Neuronal stem cell (in vitro differentiated cells): ENCODE measurements around the gene CDIP1.

ENCODE experiments used
- DNase-seq: peaks from one replicate; pipeline ENCODE4 v3.0.0-alpha.2; 2013; ENCODE audit warnings: low spot score
- H2AFZ ChIP-seq: one replicate; pipeline ENCODE4 v1.6.1; 2013; ENCODE audit warnings: mild to moderate bottlenecking, low read length, inconsistent platforms
- H2AK5ac ChIP-seq: 2 replicates; pipeline ENCODE4 v1.6.1; 2013; ENCODE audit warnings: low read depth, mild to moderate bottlenecking, inconsistent platforms, low read length, moderate library complexity, mixed read lengths
- H2BK120ac ChIP-seq: 2 replicates; pipeline ENCODE4 v1.6.1; 2013; ENCODE audit warnings: low read depth, mild to moderate bottlenecking, inconsistent platforms, low read length, moderate library complexity, mixed read lengths
- H2BK12ac ChIP-seq: one replicate; pipeline ENCODE4 v1.6.1; 2013; ENCODE audit warnings: low read length, inconsistent platforms
- H2BK15ac ChIP-seq: 2 replicates; pipeline ENCODE4 v1.6.1; 2013; ENCODE audit warnings: mild to moderate bottlenecking, low read length, inconsistent platforms, mixed read lengths
- H2BK5ac ChIP-seq: one replicate; pipeline ENCODE4 v1.6.1; 2013; ENCODE audit warnings: inconsistent platforms, mild to moderate bottlenecking, low read length, moderate library complexity
- H3K14ac ChIP-seq: one replicate; pipeline ENCODE4 v1.6.1; 2013; ENCODE audit warnings: low read length, inconsistent platforms
- H3K18ac ChIP-seq: 2 replicates; pipeline ENCODE4 v1.6.1; 2013; ENCODE audit warnings: low read length, inconsistent platforms
- H3K23ac ChIP-seq: 2 replicates; pipeline ENCODE4 v1.6.1; 2013; ENCODE audit warnings: low read depth, mild to moderate bottlenecking, mixed read lengths, low read length, inconsistent platforms; ENCODE audit not compliant: poor library complexity
- H3K27ac ChIP-seq: replicated peaks from 3 replicates; pipeline ENCODE4 v1.5.1; 2013; ENCODE audit warnings: low read length, inconsistent platforms
- H3K27me3 ChIP-seq, 3 experiments: 2 replicates each; pipeline ENCODE4 v1.6.1; 2013; ENCODE audit warnings: low read length in 3 of 3, mild to moderate bottlenecking in 2 of 3, inconsistent platforms in 1 of 3, low read depth in 1 of 3, mixed read lengths in 1 of 3, moderate library complexity in 1 of 3; ENCODE audit not compliant: control insufficient read depth in 3 of 3, insufficient read depth in 3 of 3
- H3K36me3 ChIP-seq, 2 donors: replicated peaks in 1 of 2; 2 replicates each; pipeline ENCODE4 v1.6.1; 2013; ENCODE audit warnings: low read length in 2 of 2; ENCODE audit not compliant: control insufficient read depth in 2 of 2, insufficient read depth in 2 of 2
- H3K4ac ChIP-seq: 2 replicates; pipeline ENCODE4 v1.6.1; 2013; ENCODE audit warnings: inconsistent platforms, mild to moderate bottlenecking, low read length, moderate library complexity
- H3K4me1 ChIP-seq, 2 donors: 1 replicate in 1 of 2; 2 replicates in 1 of 2; pipeline ENCODE4 v1.6.1; 2013; ENCODE audit warnings: low read length in 2 of 2, low read depth in 1 of 2; ENCODE audit not compliant: control insufficient read depth in 2 of 2, insufficient read depth in 1 of 2
- H3K4me2 ChIP-seq: one replicate; pipeline ENCODE4 v1.6.1; 2013; ENCODE audit warnings: mild to moderate bottlenecking, low read length, inconsistent platforms; ENCODE audit not compliant: insufficient read depth, poor library complexity, severe bottlenecking
- H3K4me3 ChIP-seq, 2 donors: 2 replicates each; pipeline ENCODE4 v1.5.1; 2013; ENCODE audit warnings: low read length in 2 of 2, mild to moderate bottlenecking in 2 of 2, inconsistent platforms in 1 of 2, moderate library complexity in 1 of 2
- H3K79me1 ChIP-seq: one replicate; pipeline ENCODE4 v1.6.1; 2013; ENCODE audit warnings: low read depth, mild to moderate bottlenecking, inconsistent platforms, low read length, moderate library complexity
- H3K9ac ChIP-seq: one replicate; pipeline ENCODE4 v1.6.1; 2013; ENCODE audit warnings: mild to moderate bottlenecking, low read depth, low read length, inconsistent platforms; ENCODE audit not compliant: poor library complexity
- H3K9me3 ChIP-seq, 2 donors: replicated peaks in 1 of 2; 2 replicates each; pipeline versions ENCODE3 to v1.6.1; 2013; ENCODE audit warnings: low read length in 2 of 2, mild to moderate bottlenecking in 2 of 2, inconsistent platforms in 1 of 2, low read depth in 1 of 2, mixed read lengths in 1 of 2, moderate library complexity in 1 of 2; ENCODE audit not compliant: control insufficient read depth in 2 of 2, insufficient read depth in 1 of 2
- H4K8ac ChIP-seq: one replicate; pipeline ENCODE4 v1.6.1; 2013; ENCODE audit warnings: low read depth, mild to moderate bottlenecking, inconsistent platforms, low read length, moderate library complexity
- H4K91ac ChIP-seq: one replicate; pipeline ENCODE4 v1.6.1; 2013; ENCODE audit warnings: low read length, low read depth, mild to moderate bottlenecking, inconsistent platforms; ENCODE audit not compliant: poor library complexity
- WGBS, 2 donors: extraction: QIAGEN DNeasy Blood & Tissue Kit; methylation state at CpG; one replicate each; pipeline ENCODE4 v1.1.7; 2013; ENCODE audit warnings: missing lambda C conversion rate in 2 of 2, mixed read lengths in 1 of 2; ENCODE audit not compliant: insufficient read length in 2 of 2, insufficient replicate concordance in 1 of 2; ENCODE audit errors: extremely low coverage in 2 of 2; 5-methylcytosine and 5-hydroxymethylcytosine counted together

CDIP1 gene

GRCh38 chr16:4471869-4472268, 66.7 kb downstream of the CDIP1 start:
- peaks cover 2 to 4% of the 10 kb centered on the region in 2 donors for H3K4me1 ChIP-seq
- H3K79me1 ChIP-seq, result peaks cover 5% of the 10 kb centered on the region
- no peak overlapping the region for H2AFZ ChIP-seq
- no peak overlapping the region for H2BK12ac ChIP-seq
- H3K9me3 ChIP-seq, result peaks cover 4 to 9% of the 10 kb centered on the region in 2 donors
- no peak overlapping the region for H3K23ac ChIP-seq
- H4K8ac ChIP-seq, result no peak overlapping the region
- H2AK5ac ChIP-seq, result no peak overlapping the region
- no peak overlapping the region for H3K4me3 ChIP-seq
- no peak overlapping the region for H3K9ac ChIP-seq
- no peak overlapping the region for H3K18ac ChIP-seq
- H2BK15ac ChIP-seq, result no peak overlapping the region
- H3K14ac ChIP-seq, result no peak overlapping the region
- H3K27ac ChIP-seq, result no peak overlapping the region
- no peak for DNase-seq
- H3K4me2 ChIP-seq, result no peak overlapping the region
- no CpG with 5 or more reads among the region's 5 CpGs for WGBS, 2 donors
- no peak overlapping the region for H4K91ac ChIP-seq
- H3K36me3 ChIP-seq, result peaks cover 9 to 10% of the 10 kb centered on the region in 2 donors
- H2BK5ac ChIP-seq, result no peak overlapping the region
- H2BK120ac ChIP-seq, result no peak overlapping the region
- H3K4ac ChIP-seq, result no peak overlapping the region
- peaks cover 0 to 5% (median 0%) of the 10 kb centered on the region in 3 experiments for H3K27me3 ChIP-seq

DNA sequence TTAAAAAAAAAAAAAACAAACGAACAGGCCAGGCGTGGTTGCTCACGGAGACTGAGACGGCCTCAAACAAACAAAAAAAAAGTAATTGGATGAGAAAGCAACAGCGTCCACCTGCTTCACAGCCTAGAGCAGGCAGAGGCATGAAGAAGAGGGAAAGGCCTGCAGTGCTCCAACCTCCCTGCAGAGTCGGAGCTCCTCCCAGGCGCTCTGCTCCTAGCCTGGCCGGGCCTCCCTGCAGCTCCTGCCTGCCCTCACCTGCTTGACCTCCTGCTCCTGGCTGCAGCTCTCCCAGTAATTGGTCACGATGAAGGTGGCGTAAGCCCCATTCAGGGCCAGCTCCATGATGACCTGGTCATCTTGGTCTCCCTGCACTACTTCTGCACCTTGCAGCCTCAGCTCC, 69.6 kb downstream of the CDIP1 start:
- Histone ChIP-seq H2BK15ac (no peak overlapping the region), H3K4me2 (no peak overlapping the region), H3K4me1 (no peaks in the 10 kb centered on the region), H3K9ac (peak overlapping the region; percentile 60), H2BK120ac (no peak overlapping the region), H4K91ac (no peak overlapping the region), H3K36me3 (peaks cover 23 to 27% of the 10 kb centered on the region in 2 donors), H3K27ac (no peak overlapping the region), H3K4me3 (no peak overlapping the region), H3K27me3 (no peaks in the 10 kb centered on the region), H3K4ac (no peak overlapping the region), H3K79me1 (peaks cover 2% of the 10 kb centered on the region), H2AFZ (no peak overlapping the region), H3K23ac (no peak overlapping the region), H2BK5ac (no peak overlapping the region), H2AK5ac (no peak overlapping the region), H2BK12ac (no peak overlapping the region), H3K14ac (no peak overlapping the region), H4K8ac (no peak overlapping the region), H3K9me3 (peaks cover 0 to 3% of the 10 kb centered on the region in 2 donors), H3K18ac (no peak overlapping the region)
- DNase-seq, result no peak
- WGBS, 2 donors, result no CpG with 5 or more reads among the region's 10 CpGs

GRCh38 chr16:4467916-4468315, 70.7 kb downstream of the CDIP1 start:
- H2BK12ac ChIP-seq, result no peak overlapping the region
- no peak overlapping the region for H2AK5ac ChIP-seq
- no peak overlapping the region for H4K91ac ChIP-seq
- no peaks in the 10 kb centered on the region for H3K9me3 ChIP-seq
- H3K23ac ChIP-seq, result no peak overlapping the region
- H2BK15ac ChIP-seq, result no peak overlapping the region
- peaks cover 5% of the 10 kb centered on the region for H3K79me1 ChIP-seq
- H2BK120ac ChIP-seq, result no peak overlapping the region
- peak overlapping the region; percentile 17 for H4K8ac ChIP-seq
- no peak overlapping the region for H3K27ac ChIP-seq
- H3K27me3 ChIP-seq, result no peaks in the 10 kb centered on the region
- H3K14ac ChIP-seq, result no peak overlapping the region
- H3K36me3 ChIP-seq, result peaks cover 23 to 28% of the 10 kb centered on the region in 2 donors
- whole genome bisulfite sequencing, 2 donors, result no CpG with 5 or more reads among the region's 16 CpGs
- H2AFZ ChIP-seq, result no peak overlapping the region
- H3K4ac ChIP-seq, result no peak overlapping the region
- no peak for DNase-seq
- no peak overlapping the region for H3K18ac ChIP-seq
- peaks cover 0 to 3% of the 10 kb centered on the region in 2 donors for H3K4me1 ChIP-seq
- no peak overlapping the region for H2BK5ac ChIP-seq
- H3K9ac ChIP-seq, result no peak overlapping the region
- no peak overlapping the region for H3K4me3 ChIP-seq
- no peak overlapping the region for H3K4me2 ChIP-seq

DNA sequence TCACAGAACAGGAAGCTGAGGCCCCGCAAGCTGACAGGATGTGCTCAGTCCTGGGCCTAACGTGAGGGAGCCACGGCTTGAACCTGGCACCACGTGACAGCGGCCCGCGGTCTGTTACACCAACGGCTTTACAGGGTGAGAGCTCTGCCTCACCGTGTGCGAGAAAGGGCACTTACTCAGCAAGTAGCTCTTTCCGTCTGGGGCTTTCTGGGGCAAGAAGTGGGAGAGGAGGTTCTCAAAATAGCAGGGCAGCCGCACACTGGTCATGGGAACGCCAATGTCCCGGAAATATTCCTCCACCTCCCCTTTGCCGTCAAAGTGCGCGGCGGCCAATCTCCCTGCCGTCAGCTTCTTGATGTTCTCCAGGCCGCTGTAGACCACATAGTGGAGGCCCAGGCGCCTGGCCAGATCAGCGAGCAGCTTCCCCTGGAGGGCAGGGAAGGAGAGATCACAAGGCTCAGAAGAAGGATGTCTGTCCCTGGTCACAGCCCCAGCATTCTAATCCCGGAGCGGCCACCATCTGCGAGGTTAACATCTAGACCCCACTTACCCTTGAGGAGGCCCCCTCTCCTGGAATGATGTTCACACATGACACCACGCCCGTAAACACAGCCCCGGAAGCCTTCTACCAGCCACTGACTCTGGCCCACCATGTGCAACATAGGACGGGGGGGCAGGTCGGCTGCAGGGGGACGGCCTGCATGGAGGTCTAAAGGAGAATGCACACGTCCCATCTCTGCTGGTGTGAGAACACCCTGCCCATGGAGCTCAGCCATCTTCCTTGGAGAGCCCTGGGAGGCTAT, 72.4 kb downstream of the CDIP1 start:
- WGBS, 2 donors, result no CpG with 5 or more reads among the region's 32 CpGs
- DNase-seq, result no peak

More for the DNA sequence above, 72.4 kb downstream of the CDIP1 start:
- Histone ChIP-seq H3K23ac (peak overlapping the region; percentile 44), H3K18ac (no peak overlapping the region), H4K91ac (no peak overlapping the region), H2BK12ac (no peak overlapping the region), H3K79me1 (peaks cover 5% of the 10 kb centered on the region), H3K4me1 (peaks cover 4 to 8% of the 10 kb centered on the region in 2 donors), H2AFZ (no peak overlapping the region), H2AK5ac (no peak overlapping the region), H3K9ac (no peak overlapping the region), H3K9me3 (no peaks in the 10 kb centered on the region), H3K4me2 (no peak overlapping the region), H4K8ac (no peak overlapping the region), H2BK15ac (no peak overlapping the region), H3K27me3 (no peaks in the 10 kb centered on the region), H3K27ac (no peak overlapping the region), H3K14ac (no peak overlapping the region), H3K4ac (no peak overlapping the region), H3K4me3 (no peak overlapping the region), H3K36me3 (peaks cover 28 to 29% of the 10 kb centered on the region in 2 donors), H2BK120ac (no peak overlapping the region), H2BK5ac (no peak overlapping the region)
